CD1c-positive myeloid dendritic cell (primary cell): ENCODE data around the gene DHRS4.
A peak's percentile ranks its signal among the peaks of the same experiment; 100 is the strongest.

Experiments used
- DNase-seq: peaks from one replicate; pipeline ENCODE4 v3.0.0-alpha.2; 2016; ENCODE audit errors: extremely low spot score

DHRS4 gene

GRCh38 chr14:23953464-23954278 is at the start of gene DHRS4:
Gene DHRS4, plus strand, starts transcription at chr14:23953770. Its CDS starts 19 bp downstream, at chr14:23953789.
- peak; percentile 80 for DNase-seq

DNA sequence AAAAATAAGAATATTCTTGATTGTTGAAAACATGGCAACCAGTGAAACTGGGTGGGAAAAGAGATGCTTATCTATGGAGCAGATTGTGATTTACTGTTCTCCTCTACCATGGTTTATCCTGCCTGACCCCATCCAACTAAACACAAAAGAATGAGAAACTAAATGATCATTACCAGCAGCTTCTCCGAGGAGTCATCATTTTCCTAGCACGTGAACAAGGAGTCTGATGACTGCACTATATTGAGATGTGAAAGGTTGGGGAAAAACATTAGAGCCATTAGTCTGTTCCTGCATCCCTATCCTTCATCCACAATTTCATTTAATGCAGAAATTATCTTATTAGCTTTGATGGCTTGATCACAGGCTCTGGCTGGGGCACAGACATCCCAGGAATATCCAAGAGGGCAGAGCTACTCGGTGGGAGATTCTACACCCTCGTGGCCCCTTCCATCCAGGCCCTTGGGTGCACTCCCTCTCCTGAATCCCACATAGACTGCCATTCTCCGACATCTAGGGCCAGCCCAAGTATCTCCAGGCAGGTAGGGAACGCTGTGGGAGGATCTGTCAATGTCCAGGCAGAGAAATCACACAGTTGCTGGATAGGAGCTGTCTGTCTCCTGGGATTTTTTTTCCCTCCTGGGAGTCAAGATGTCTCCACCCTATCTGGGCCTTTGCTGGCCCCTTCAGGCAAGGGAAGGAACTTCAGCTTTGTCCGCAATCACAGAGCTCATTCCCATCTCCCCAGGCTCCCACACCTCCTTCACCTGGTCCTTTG is 43.3 kb upstream of the DHRS4 start:
- peak; percentile 59 for DNase-seq

DNA sequence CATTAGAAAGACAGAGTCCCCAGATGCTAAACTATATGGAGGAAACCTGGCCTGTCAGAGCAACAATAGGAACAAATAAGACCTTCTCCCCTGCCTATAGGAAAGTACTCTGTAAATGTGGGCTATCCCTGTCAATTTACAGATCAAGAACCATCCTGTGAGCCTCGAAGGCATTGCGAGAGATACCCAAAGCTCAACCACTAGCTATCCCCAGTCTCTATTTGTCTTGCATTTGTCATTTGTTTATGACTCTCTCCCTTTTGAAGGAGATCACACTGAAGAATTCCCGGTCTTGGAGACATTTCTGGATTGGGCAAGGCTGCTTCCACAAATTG is 42.7 kb upstream of the DHRS4 start:
- no peak for DNase-seq

DNA sequence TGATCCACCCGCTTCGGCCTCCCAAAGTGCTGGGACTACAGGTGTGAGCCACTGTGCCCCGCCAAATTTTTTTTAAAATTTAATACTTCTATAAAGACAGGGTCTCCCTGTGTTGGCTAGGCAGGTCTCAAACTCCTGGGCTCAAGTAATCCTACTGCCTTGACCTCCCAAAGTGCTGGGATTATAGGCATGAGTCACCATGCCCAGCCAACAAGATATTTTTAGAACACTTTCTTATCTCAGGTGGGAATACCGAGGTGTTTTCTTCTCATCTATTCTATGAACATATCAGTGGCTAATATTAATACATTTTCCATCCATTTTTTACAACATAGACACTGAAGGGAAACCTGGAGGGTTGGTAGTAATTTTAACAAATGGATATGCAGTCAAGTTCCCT is 38.0 kb upstream of the DHRS4 start:
- DNase-seq: no peak

DNA sequence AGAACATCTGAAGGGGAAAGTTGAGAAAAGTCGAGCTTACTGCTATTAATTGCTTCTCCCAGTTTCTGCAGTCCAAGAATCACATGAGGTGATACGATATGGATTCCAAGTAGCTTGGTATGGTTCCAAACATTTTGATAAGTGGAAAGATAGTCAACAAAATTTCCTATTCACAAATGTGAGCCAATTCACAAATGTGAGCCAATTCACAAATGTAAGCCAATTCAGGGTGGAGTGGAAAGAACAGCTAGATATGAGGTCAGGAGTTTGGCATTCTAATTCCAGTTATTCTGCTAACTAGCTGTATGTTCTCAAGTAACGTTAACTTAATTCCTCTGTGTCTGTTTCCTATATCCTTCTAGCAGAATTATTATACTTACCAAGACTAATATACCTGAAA is 37.6 kb upstream of the DHRS4 start:
- DNase-seq: no peak

GRCh38 chr14:23916446-23916845 is 37.1 kb upstream of the DHRS4 start:
- DNase-seq: no peak

- DNase-seq: no peak
These were observed 31.0 kb upstream of the DHRS4 start for GRCh38 chr14:23922545-23922944.

GRCh38 chr14:23925523-23926075 is 28.0 kb upstream of the DHRS4 start:
- DNase-seq: no peak

GRCh38 chr14:23926543-23926942 is 27.0 kb upstream of the DHRS4 start:
- DNase-seq: no peak

- no peak for DNase-seq
These were observed 24.4 kb upstream of the DHRS4 start for GRCh38 chr14:23929136-23929535.

GRCh38 chr14:23929822-23930294 is 23.7 kb upstream of the DHRS4 start:
- peak; percentile 83 for DNase-seq

GRCh38 chr14:23930742-23931141 is 22.8 kb upstream of the DHRS4 start:
- DNase-seq: no peak

DNA sequence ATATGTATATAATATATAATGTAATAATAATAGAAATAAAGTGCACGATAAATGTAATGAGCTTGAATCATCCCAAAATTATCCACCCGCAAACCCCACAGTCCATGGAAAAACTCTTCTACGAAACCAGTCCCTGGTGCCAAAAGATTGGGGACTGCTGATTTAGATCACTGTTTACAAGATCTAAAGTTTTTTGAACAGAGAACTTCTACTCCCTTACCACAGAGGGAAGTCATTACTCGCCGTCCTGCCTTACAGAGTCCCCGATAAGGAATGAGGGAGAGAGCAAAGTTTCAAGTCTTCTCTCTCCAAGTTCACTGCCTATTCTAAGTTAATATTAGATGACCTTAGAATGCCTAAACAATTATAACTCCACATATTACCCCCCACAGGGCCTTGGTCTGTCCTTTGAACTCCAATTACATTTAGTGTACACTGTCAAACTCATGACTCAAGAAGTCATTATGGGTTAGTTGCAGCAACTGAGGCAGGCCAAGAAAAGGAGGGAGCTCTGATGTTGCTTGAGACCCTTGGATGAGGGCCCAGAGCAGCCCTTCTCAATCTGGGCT is 21.8 kb upstream of the DHRS4 start:
- DNase-seq: no peak

DNA sequence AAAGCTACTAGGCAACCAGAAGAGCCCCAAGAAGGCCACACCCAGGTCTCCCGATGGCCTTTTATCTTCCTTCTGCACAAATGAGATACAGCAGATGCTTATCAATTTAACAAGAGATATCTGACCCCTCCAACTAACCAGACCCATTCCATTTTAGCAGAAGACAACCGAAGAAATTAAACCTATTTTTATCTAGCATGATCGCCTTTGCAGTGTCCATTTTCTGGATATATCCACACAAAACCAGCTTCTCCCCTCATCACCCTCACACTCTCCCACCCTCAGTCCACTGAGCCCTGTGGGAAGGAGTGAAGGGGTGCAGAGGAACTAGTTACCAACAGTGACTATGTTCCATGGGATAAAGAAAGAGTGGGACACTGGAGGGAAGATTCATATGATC is 20.9 kb upstream of the DHRS4 start:
- DNase-seq: no peak

DNA sequence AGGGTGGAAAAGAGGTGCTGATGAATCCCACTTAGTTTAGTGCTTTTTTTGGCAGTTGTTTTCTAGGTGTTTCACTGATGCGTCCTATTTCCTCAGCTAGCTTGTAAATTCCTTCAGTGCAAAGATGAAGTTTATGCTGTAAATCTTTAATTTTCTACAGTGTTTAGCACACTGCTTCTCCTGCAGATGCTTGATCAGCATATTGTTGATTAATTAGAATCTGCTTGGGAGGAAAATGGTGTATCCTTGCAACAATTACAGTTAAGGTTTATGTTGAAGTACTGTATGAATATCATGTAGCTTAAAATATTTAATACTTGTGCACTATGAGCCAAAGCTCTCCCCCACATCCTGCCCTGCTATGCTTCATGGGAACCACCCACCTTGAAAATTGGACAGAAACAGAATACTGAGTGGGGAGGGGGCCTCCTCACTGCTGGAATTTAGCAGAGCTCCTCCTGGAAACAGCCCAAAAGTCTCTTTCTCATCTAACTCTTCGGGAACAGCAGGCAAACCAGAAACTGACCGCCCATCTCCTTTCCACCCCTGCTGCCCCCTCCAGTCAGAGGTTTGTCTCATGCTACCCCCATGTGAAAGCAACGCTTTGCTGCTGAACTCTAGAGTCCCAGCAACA is 20.3 kb upstream of the DHRS4 start:
- DNase-seq: no peak

DNA sequence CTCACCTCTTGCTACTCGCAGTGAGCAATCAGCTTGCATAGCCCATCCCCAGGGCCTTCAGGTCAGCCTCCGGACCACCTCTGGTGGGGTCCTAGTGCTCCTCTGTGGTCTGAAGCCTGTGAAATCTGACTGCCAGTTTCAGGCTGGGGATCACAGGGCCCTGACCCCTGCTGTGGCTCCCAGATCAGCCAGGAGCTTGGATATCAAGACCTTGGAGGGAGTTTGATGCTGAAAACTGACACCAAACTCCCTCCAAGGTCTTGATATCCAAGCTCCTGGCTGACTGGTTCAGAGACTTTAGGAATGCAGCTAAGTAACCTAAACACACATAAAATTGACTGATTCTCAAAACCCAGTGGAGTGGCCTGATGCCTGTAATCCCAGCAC is 19.8 kb upstream of the DHRS4 start:
- DNase-seq: no peak

DNA sequence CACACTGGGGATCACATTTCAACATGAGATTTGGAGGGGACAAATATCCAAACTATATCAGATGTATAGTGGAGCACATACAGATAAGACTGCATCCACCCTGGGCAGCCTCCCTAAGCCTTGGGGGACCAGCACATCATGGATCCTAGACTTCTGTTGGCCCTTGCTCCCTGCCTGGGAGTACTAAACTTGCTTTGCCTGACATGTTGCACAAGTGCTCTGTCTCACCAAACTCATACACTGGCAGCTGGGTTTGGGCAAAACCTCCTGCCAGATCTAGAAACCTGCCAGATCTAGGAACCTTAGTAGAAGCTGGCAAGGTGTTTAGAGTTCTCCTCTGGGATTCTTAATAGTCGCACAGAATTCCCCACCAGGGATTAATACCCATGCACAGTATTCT is 18.4 kb upstream of the DHRS4 start:
- no peak for DNase-seq

DNA sequence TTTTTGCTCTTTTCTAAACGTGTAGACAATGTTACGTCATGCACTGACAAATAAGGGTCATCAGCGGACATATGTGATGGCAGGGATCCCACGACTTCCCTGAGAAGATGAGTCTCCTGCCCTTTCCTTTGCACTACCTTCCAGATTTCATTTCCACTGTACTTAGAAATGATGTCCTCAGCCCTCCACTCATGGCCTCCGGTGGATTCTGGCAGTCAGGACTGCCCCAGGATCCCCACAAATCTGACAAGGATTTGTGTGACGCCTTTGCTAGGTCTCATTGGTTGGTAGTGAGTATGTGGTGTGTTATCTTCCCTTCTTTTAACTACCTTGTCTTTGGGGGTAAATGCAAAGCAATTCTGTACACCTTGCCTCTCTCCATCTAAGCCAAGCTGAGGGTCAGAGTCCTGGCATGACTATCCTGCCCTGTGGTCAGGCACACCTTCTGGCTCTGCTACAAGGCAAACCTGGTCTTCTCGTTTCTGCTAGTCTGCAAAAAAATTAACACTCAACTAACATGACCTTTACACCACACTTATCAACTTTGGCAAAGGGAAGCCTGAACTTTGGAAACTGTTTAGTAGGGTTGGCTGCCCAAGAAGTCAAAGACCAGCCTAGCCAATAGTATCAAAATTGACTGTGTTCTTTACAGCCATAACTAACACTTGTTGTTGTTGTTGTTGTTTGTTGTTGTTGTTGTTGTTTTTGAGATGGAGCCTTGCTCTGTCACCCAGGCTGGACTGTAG is 17.3 kb upstream of the DHRS4 start:
- DNase-seq: no peak

GRCh38 chr14:23937203-23937602 is 16.4 kb upstream of the DHRS4 start:
- no peak for DNase-seq

DNA sequence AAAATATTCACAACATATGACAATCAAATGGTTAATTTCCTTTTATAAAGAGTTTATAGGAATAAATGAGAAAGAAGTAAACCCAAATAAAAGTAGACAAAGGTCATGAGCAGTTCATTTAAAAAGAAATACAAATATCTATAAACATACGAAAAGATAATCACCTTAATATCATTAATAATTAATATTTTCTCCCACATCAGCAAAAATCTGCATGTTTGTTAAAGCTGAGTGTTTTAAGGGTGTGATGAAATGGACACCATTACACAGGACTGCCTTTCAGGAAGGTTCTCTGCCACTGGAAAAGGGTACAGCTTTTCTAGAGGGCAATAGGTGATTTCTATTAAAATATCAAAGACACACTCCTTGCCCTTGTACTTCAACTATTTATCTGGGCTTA is 14.7 kb upstream of the DHRS4 start:
- no peak for DNase-seq

DNA sequence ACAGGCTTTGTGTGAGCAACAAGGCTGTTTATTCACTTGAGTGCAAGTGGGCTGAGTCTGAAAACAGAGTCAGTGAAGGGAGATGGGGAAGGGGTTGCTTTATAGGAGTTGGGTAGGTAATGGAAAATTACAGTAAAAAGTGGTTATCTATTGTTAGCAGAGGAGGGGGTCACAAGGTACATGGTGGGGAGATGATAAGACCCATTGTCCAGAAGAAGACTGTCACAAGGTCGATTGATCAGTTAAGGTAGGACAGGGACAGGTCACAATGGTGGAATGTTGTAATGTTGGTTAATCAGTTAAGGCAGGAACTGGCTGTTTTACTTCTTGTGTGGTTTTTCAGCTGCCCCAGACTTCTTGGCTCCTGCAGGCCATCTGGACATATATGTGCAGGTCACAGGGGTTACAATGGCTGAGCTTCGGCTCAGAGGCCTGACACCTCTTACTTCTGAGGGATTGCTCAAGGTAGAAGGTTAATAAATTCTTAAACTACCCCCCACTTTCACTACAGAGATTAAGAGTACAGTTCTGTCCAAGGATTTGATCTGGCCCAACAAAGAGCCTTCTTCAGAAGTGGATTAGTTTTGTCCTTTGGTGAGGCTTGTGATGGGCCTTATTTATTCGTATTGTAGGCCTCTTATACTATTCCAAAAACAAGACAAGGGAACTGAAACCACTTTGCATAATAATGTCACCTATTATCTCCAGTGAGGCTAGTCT is 13.8 kb upstream of the DHRS4 start:
- DNase-seq: no peak
